CD4-positive, alpha-beta T cell treated with Interleukin-17A for 4 hours (primary cell): Measurements from ENCODE around the gene PPP1R15A.
"Not testable (repeated sequence)": the region's sequence is repeated elsewhere in the genome, so short reads cannot be mapped to it uniquely, and the experiment has no call there.

Experiments
- DNase-seq: peaks from one replicate; pipeline ENCODE4 v3.0.0-alpha.2; 2020; ENCODE audit warnings: mixed read lengths

PPP1R15A gene

DNA sequence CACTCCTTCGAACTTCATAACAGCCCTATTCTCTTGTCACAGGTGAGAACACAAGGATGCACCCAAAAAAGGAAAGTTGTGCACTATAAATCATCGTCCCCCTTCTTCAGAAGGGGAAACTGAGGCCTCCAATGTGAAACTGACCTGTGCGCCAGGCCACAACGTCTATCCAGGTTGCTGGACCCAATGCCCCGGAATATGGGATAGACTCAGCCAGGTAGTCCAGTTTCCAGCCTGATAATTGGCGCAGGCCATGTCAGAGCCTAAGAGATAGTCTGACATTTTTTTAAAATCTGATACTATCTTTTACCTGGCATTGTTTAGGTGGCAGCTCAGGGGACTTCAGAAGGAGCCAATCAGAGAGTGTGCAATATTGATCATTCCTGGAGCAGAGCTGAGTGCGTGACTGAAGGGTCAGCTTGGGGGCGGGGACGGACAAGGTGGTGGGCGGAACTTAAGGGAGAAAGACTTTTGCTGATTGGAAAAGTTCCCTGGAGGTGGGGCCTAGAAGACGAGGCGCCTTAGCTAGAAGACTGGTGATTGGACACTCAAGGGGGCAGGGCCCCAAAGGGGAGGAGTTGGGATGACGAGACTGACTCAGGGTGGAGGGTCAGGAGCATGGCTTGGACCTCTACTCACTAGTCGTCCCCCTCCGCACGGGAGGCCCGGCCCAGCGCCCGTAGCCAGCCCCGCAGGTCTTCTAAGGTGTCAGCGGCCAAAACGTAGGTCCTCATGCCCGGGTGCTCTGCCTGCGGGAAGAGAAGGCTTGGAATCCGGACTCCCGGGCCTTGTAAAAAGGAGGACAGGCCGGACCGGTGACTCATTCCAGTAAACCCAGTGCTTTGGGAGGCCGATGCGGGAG, 12.3 kb upstream of the PPP1R15A start:
- DNase-seq: no peak

DNA sequence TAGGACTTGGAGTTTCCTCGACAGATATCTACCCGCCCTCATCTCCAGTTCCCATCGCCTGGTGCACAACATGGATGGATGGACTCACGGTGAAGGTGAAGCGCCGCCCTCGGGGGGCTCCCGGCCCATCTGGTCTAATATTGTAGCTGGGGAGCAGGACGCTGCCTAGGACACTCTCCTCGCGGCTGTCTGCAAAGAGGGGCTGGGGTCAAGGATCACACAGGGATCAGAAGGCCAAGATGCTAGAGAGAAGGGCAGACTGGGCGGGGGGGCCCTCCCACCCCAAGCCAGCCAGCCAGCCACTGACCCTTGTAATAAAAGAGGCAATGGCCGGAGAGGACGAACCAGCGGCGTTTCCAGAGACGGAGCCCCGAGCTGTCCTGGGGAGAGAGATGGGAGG, 10.9 kb upstream of the PPP1R15A start:
- DNase-seq: no peak

DNA sequence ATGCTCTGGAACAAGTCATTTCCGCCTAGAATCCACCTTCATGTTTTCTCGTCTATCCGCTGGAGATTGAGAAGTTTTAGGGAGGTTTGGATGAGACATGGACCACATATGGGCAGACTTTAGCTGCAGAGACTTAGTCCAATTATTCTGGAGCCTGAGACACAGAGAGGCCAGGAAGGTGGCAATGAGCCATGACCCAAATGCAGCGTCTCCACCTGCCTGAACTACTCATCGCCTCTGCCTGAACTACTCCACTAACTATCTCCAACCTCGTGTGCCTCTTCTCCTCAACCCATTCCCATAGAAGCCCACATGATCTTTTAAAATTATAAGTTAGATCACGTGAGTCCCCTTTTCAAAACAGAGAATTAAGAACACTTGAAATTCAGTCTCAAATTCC, 9.4 kb upstream of the PPP1R15A start:
- no peak for DNase-seq

DNA sequence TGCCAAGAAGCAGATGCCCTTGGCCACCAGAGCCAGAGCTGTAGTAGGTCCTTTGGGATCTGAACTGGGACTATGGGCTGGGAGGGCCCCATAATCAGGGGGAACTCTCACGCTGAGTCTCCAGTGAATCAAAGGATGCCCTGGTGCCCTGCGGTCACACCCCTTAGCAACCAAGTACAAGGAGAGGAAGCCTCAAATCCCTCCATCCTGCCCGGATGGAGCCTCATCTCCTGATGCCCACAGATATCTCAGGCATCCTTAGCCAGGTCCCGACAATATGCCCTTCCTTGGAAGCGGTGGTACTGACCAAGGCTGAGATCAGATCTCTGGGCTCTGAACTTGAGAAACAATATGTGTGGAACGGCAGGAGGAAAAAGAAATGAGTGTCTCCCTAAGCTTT, 5.5 kb upstream of the PPP1R15A start:
- DNase-seq: no peak

DNA sequence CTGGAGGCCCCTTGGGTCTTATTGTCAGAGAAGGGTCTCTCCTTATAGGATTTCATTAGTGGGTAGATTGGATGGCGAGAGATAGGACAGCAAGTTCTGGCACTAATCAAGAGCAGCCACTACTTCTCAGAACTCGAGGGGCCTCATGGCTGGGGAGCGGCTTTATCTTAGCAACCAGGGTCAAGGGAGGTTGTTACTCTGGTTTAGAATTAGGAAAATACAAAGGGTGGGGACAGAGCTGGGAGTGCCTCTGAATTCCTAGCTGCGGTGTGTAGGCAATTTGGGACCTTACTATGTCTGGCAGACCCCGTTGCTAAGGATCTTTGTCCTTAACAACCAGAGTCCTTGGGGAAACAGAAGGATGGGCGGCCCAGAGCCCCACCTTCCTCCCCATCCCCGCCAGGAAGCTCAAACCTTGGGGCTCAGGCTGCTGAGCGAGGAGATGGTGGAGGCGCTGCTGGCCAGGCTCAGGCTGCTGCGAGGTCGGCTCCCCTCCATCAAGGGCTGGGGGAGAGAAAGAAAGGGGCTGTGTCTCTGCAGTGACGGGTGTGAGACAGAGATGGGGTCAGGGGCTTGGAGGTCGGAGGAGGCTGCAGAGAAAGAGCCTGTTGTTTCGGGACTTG, 5.0 kb upstream of the PPP1R15A start:
- no peak for DNase-seq

DNA sequence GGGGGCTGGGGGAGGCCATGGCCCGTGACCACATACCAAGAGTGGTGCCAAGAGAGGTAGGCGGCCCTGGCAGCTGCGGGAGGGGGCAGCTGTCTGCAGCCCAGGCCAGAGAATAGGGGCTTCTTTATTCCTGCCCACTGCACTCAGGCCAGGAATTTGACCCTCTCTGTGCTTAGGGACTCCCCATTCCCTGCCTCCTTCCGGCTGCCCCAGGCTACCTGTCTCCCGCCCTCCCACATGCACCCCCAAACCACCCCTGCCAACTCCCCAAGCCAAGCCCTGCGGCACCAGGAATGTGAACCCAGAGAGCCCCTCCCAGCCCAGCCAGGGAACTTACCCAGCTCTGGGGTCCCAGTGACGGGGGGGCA, 4.5 kb upstream of the PPP1R15A start:
- DNase-seq: no peak

DNA sequence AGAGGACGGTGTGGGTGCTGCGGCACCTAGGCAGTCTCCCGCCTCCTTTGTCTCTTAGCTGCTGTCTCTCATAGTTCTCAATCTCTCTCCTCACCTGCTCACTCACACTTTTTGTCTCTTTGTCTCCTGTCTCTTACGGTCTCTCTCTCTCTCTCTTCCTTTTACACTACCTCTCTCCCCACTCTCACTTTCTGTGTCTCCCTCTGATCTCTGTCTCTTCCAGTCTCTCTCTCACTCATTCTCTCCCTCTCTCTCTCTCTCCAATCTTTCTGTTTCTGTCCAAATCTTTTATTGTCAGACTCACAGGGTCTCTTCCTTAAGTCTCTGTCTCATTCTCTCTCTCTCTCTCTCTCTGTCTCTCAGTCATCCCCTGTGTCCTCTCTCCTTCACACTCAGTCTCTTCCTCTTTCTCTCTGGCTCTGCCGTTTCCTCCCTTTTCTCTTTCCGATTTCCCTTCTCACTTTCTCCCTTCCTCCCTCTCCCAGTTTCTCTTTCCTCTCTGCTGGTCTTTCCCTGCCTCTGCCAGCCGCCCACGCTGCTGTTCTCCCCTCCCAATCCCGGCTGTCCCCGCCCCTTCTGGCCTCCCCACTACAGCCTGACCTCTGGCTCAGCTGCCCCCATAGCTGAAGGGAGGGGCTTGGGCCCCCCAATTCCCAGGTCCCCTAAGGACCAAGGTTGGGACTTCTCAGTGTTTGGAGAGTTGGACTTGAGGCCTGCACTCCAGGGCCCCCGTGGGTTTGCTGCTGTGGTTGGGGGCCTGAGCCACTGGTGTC, 3.9 kb upstream of the PPP1R15A start, which contains the start of gene PLEKHA4:
Gene PLEKHA4 (minus strand): TSS at position 504 of the 773 bp plus-strand sequence. CDS start 997 bp downstream, outside the sequence.
- DNase-seq: no peak

DNA sequence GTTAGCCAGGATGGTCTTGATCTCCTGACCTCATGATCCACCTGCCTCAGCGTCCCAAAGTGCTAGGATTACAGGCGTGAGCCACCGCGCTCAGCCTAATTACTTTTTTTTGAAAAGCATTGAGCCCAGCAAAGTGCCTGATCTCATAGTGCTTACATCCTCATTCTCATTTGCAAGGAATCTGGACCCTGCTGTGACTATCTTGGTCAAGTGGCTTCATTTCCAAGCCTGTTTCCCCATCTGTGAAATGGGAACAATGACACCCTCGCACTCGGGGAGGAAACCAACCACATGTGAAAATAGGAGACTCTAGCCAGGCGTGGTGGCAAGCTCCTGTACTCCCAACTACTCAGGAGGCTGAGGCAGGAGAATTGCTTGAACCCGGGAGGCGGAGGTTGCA, 2.2 kb upstream of the PPP1R15A start:
- no peak for DNase-seq

DNA sequence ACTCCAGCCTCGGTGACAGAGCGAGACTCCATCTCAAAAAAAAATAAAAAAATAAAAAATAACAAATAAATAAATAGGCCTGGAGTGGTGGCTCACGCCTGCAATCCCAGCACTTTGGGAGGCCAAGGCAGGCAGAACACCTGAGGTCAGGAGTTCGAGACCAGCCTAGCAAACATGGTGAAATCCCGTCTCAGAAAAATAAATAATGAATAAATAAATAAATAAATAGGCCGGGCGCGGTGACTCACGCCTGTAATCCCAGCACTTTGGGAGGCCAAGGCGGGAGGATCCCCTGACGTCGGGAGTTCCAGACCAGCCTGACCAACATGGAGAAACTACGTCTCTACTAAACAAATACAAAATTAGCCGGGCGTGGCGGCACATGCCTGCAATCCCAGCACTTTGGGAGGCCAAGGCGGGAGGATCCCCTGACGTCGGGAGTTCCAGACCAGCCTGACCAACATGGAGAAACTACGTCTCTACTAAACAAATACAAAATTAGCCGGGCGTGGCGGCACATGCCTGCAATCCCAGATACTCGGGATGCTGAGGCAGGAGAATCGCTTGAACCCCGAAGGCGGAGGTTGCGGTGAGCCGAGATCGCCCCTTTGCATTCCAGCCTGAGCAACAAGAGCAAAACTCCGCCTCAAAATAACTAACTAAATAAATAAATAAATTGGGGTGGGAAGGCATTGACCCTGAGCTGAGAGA, 595 bp upstream of the PPP1R15A start:
- DNase-seq: not testable (repeated sequence)

DNA sequence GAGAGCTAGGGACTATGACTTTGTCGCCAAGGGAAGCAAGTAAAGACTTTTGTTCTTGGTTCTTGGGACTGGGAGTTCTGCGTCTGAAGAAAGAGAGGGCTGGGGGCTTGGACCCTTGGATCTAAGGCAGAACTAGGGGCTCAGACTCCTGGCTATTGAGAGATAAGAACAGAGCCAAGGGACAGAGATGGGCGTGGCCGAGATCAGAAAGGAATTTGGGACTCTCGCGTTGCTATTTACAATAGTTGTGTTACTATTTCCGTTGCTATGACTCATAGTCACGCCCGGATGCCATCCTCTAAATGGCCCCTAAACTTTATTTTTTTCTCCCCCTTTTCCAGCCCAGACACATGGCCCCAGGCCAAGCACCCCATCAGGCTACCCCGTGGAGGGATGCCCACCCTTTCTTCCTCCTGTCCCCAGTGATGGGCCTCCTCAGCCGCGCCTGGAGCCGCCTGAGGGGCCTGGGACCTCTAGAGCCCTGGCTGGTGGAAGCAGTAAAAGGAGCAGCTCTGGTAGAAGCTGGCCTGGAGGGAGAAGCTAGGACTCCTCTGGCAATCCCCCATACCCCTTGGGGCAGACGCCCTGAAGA, 759 bp downstream of the PPP1R15A start:
- peak; percentile 83 for DNase-seq

DNA sequence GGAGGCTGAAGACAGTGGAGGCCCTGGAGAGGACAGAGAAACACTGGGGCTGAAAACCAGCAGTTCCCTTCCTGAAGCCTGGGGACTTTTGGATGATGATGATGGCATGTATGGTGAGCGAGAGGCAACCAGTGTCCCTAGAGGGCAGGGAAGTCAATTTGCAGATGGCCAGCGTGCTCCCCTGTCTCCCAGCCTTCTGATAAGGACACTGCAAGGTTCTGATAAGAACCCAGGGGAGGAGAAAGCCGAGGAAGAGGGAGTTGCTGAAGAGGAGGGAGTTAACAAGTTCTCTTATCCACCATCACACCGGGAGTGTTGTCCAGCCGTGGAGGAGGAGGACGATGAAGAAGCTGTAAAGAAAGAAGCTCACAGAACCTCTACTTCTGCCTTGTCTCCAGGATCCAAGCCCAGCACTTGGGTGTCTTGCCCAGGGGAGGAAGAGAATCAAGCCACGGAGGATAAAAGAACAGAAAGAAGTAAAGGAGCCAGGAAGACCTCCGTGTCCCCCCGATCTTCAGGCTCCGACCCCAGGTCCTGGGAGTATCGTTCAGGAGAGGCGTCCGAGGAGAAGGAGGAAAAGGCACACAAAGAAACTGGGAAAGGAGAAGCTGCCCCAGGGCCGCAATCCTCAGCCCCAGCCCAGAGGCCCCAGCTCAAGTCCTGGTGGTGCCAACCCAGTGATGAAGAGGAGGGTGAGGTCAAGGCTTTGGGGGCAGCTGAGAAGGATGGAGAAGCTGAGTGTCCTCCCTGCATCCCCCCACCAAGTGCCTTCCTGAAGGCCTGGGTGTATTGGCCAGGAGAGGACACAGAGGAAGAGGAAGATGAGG, 1.5 kb downstream of the PPP1R15A start:
- DNase-seq: no peak

DNA sequence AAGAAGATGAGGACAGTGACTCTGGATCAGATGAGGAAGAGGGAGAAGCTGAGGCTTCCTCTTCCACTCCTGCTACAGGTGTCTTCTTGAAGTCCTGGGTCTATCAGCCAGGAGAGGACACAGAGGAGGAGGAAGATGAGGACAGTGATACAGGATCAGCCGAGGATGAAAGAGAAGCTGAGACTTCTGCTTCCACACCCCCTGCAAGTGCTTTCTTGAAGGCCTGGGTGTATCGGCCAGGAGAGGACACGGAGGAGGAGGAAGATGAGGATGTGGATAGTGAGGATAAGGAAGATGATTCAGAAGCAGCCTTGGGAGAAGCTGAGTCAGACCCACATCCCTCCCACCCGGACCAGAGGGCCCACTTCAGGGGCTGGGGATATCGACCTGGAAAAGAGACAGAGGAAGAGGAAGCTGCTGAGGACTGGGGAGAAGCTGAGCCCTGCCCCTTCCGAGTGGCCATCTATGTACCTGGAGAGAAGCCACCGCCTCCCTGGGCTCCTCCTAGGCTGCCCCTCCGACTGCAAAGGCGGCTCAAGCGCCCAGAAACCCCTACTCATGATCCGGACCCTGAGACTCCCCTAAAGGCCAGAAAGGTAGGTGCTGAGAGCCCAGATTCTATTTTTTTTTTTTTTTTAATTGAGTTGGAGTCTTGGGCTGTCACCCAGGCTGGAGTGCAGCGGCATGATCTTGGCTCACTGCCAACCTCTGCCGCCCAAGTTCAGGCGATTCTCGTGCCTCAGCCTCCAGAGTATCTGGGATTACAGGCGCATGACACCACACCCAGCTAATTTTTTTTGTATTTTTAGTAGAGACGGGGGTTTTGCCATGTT, 2.3 kb downstream of the PPP1R15A start:
- no peak for DNase-seq

DNA sequence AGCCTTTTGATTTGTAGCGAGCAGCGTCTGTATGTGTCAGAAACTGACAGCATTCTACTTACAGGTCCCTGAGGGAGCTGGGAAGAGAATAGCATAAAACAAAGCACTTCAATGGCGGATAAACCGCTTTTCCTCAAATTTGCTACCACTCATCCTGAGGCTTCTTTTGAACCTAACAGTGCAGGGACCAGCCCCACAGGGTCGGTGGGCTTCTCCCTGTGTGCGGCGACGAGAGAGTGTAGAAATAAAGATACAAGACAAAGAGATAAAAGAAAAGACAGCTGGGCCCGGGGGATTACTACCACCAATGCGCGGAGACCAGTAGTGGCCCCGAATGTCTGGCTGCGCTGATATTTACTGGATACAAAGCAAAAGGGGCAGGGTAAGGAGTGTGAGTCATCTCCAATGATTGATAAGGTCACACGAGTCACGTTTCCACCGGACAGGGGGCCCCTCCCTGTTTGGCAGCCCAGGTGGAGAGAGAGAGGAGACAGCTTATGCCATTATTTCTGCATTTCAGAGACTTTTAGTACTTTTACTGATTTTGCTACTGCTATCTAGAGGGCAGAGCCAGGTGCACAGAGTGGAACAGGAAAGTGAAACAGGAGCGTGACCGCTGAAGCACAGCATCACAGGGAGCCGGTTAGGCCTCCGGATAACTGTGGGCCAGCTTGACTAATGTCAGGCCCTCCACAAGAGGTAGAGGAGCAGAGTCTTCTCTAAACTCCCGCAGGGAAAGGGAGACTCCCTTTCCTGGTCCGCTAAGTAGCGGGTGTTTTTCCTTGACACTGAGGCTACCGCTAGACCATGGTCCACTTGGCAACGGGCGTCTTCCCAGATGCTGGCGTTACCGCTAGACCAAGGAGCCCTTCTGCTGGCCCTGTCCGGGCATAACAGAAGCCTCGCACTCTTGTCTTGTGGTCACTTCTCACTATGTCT, 4.1 kb downstream of the PPP1R15A start:
- DNase-seq: peak; percentile 70

DNA sequence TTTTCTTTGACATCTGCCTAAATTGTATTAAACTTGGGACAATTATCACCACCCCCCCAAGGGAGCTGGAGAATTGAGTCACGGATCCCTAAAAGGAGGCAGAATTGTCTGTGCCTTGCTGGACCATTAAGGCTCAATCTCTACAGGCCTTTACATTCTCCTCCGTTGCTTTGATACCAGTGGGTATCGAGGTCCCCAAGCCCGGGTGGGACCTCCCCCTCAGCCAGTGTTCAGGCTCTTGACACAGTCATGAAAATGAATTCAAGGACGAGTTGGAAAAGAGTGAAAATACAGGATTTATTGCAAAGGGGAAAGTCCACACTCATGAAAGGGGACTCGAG, 5.6 kb downstream of the PPP1R15A start:
- no peak for DNase-seq

DNA sequence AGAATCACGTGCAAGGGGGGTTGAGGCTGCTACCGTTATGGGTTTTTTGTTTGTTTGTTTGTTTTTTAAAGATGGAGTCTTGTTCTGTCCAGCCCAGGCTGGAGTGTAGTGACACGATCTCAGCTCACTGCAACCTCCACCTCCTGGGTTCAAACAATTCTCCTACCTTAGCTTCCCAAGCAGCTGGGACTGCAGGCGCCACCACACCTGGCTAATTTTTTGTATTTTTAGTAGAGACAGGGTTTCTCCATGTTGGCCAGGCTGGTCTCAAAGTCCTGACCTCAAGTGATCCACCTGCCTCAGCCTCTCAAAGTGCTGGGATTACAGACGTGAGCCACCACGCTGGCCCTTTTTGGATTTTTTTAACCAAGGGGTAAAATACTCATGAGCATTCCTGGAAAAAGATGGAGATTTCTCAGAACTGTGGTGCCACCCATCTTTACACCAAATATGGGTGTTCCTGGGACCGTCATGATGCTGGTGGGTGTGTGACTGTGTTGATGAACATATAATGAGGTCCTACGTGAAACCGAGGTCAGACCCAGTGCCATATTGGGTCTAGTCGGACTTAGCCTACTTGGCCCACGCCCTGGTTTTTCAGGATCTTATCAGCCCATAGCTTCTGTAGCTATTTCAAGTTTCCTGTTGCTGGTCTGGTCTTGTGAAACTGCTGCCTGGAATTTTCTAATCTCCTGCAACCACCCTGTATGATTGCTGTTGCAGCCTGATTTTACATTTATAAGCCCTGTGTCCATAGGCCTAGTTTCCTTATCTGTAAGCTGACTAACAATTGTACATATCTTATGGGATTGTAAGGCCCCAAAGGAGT, 6.2 kb downstream of the PPP1R15A start:
- no peak for DNase-seq

DNA sequence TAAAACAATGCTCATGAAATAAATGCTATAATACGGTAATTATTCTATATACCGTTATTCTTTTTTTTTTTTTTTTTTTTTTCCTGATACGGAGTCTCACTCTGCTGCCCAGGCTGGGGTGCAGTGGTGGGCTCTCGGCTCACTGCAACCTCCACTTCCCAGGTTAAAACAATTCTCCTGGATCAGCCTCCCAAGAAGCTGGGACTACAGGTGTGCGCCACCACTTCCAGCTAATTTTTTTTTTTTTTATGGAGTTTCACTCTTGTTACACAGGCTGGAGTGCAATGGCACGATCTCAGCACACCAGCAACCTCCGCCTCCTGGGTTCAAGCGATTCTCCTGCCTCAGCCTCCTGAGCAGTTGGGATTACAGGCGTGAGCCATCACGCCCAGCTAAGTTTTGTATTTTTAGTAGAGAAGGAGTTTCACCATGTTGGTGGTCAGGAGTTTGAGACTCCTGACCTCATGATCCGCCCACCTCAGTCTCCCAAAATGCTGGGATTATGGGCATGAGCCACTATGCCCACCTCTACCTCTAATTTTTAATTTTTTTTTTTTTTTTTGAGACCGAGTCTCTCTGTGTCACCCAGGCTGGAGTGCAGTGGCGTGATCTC, 6.9 kb downstream of the PPP1R15A start:
- DNase-seq: no peak

DNA sequence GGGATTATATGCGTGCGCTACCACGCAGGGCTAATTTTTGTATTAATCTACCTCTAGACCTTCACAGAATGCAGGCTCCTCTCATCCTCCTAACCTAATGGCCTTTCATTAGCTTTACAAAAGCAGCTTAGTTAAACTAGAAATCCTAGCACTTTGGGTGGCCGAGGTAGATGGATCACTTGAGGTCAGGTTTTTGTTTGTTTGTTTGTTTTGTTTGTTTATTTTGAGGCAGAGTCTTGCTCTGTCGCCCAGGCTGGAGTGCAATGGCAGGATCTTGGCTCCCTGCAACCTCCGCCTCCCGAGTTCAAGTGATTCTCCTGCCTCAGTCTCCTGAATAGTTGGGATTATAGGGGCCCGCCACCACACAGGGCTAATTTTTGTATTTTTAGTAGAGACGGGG, 7.5 kb downstream of the PPP1R15A start:
- DNase-seq: not testable (repeated sequence)
